Measurements from ENCODE around the gene HOXB5. TPM values are rescaled to one million over a fixed set of nuclear protein-coding genes. Genes with fewer than 3 reads are reported as not detected.

Gene HOXB5
- total and polyA plus RNA-seq, 12 donors, result 0.06 to 0.18 (median 0.15) TPM; not detected in 9

DNA sequence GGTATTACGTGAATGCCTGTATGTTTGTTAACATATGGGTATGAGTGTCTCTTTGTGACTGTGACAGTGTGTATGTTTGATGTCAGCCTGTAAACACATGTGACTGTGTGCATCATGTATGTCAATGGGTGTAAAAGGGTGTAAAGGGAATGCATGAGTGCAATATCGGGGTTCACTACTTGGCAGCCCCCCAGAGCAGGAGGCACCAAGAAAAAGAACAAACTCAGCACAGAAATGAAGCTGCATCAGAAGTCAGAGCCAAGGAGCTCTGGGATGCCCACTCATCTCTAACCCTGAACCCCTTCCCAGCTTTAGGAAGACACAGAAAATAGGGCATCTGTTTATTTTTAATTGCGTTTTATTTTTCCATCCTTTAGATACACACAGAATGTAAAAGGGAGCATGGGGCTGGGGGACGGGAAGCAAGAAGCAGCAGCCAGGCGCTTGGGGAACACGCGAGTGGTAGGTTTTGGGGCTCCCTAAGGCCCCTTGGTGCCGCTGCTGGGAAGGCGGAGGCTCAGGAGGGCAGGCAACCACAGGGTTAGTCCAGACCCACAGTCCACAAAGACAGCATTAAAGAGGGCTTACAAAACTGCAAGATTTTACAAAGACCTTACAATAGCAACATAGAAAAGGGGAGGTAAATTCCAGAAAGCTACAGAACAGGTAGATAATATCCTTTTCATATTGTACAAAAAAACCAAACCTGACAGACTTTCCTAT is 13.5 kb upstream of the HOXB5 start:
- intact Hi-C loops (cut with DNase I), result no loop called here
- peaks cover 80 to 100% (median 100%) of the 10 kb centered on the region in 7 donors for H3K27me3 ChIP-seq
- WGBS, 2 donors, result 24 to 40% methylated on average over 9 of the region's 9 CpGs

DNA sequence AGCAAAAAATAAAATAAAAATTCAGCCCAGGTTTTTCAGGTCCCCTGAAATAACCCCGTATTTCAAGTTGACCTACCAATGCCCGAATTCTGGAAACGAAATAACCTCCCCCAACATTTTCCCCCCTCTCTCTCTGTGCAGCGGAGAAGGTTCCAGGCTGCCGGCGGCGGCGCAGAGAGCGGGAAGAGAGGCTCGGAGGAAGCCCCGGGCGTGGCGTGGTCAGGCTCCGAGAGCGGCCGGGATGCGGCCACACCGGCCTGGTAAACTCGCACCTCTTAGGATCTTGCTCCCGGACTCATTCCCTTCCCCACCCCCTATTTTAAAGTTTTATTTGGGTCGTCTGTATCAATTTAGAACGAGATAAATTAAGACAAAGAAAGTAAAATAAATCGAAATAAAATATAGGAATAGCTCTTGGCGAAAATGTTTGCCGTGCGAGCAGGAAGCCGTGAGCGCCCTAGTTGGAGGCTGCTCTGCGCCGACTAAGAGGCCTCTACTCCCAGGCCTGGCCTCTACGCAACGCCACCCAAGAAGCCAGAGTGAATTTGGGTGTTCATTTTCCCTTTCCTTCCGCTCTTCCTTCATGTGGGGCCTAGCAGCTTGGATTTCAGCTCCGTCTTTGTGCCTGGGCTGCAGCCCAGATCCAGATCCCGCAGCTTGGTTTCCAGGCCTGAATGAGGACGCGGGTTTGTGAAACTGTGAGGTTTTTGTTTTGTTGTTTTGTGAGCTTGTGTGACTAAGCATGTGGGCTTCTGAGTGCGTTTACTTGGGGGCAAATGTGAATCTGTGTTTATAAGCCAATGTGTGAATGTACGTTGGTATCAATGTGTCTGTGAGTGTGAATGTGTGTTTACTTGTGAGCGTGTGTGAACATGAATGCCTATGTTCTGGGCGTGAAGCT is 12.7 kb upstream of the HOXB5 start:
- no peaks in the 10 kb centered on the region for H3K36me3 ChIP-seq
- WGBS, 2 donors, result 14 to 28% methylated on average over 41 of the region's 41 CpGs
- no peak overlapping the region for H3K27ac ChIP-seq
- H3K4me1 ChIP-seq, result peaks cover 8 to 23% (median 18%) of the 10 kb centered on the region in 9 donors
- DNase-seq (no peak), ATAC-seq (no peak)
- intact Hi-C loops (cut with DNase I), result no loop called here
- peaks cover 80 to 100% (median 100%) of the 10 kb centered on the region in 7 donors for H3K27me3 ChIP-seq
- peaks cover 0 to 8% (median 0%) of the 10 kb centered on the region in 11 donors for H3K9me3 ChIP-seq
- no peak overlapping the region for H3K4me3 ChIP-seq
- TF ChIP-seq, protein P1, sequence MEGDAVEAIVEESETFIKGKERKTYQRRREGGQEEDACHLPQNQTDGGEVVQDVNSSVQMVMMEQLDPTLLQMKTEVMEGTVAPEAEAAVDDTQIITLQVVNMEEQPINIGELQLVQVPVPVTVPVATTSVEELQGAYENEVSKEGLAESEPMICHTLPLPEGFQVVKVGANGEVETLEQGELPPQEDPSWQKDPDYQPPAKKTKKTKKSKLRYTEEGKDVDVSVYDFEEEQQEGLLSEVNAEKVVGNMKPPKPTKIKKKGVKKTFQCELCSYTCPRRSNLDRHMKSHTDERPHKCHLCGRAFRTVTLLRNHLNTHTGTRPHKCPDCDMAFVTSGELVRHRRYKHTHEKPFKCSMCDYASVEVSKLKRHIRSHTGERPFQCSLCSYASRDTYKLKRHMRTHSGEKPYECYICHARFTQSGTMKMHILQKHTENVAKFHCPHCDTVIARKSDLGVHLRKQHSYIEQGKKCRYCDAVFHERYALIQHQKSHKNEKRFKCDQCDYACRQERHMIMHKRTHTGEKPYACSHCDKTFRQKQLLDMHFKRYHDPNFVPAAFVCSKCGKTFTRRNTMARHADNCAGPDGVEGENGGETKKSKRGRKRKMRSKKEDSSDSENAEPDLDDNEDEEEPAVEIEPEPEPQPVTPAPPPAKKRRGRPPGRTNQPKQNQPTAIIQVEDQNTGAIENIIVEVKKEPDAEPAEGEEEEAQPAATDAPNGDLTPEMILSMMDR (IDR thresholded peaks at IDR 0.05), result no peak

More for the DNA sequence above, 13.5 kb upstream of the HOXB5 start:
- DNase-seq (no peak), ATAC-seq (no peak)
- H3K4me3 ChIP-seq, result no peak overlapping the region
- peaks cover 0 to 8% (median 0%) of the 10 kb centered on the region in 11 donors for H3K9me3 ChIP-seq
- TF ChIP-seq, protein P1 (IDR thresholded peaks at IDR 0.05), result no peak
- H3K36me3 ChIP-seq, result no peaks in the 10 kb centered on the region
- H3K27ac ChIP-seq, result no peak overlapping the region
- peaks cover 8 to 30% (median 25%) of the 10 kb centered on the region in 9 donors for H3K4me1 ChIP-seq

DNA sequence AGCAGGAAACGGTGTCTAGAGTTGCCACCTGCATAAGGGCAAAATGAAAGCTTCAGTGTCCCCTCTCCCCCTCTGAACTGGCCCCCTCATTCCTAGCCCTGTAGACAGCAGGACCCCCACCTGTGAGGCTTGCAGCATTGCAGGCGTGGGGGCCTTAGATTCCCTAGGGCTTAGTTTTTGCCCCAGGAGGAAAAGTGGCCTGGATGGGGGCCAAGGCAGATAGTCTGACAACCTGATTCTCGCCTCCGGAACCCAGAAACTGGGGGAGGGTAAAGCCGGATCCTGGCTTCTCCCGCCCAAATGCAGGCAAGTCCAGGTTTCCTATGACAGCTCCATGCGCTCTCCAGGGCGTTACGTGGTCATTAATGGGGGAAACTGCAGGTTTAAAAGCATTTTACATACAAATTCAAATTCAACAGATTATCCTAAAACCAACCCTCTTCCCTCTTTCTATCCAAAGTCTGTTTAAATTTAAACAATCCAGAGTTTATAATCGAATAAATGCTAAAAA is 11.9 kb upstream of the HOXB5 start:
- intact Hi-C loops (cut with DNase I), result no loop called here
- no peak overlapping the region for H3K27ac ChIP-seq
- no peaks in the 10 kb centered on the region for H3K36me3 ChIP-seq
- H3K9me3 ChIP-seq, result peaks cover 0 to 8% (median 0%) of the 10 kb centered on the region in 11 donors
- peaks cover 79 to 100% (median 99%) of the 10 kb centered on the region in 7 donors for H3K27me3 ChIP-seq
- ATAC-seq (no peak), DNase-seq (no peak)
- peaks cover 4 to 16% (median 11%) of the 10 kb centered on the region in 9 donors for H3K4me1 ChIP-seq
- WGBS, 2 donors, result 12 to 14% methylated on average over 10 of the region's 10 CpGs
- TF ChIP-seq, protein P1 (IDR thresholded peaks at IDR 0.05), result no peak
- H3K4me3 ChIP-seq, result no peak overlapping the region

DNA sequence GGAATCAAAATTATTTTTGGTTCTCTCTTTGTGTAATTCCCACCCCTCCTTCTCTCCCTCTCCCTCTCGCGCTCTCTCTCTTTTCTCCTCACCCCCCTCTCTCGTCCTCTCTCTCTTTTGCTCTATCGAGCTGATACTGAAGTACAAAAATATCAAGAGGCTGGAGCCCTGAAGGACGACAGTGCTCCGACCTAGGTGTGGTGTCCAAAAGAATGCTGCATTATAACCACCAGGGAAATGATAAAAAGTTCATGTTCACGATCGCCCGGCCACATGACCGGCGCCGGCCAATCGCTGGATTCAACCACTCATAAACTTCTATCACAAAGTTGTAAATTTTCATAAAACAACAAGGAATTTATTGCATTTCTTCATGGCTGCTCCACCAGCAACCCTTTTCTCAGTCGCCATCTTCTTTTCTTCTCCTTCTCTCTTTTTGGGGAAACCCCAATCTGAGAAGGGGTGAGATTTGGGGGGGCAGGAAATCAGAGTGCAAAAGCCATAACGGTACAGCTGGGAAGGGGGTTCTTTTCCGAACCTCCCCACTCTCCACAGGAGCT is 11.3 kb upstream of the HOXB5 start, which contains the start of gene HOXB6:
Gene HOXB6 (minus strand): TSS at position 217 of the 560 bp plus-strand sequence. CDS start 6,836 bp downstream, outside the sequence.
- H3K4me1 ChIP-seq, result peaks cover 0 to 10% (median 5%) of the 10 kb centered on the region in 9 donors
- TF ChIP-seq, protein P1 (IDR thresholded peaks at IDR 0.05), result no peak
- H3K27ac ChIP-seq, result no peak within 1 kb of the TSS
- H3K9me3 ChIP-seq, result peaks cover 0 to 8% (median 0%) of the 10 kb centered on the region in 11 donors
- H3K27me3 ChIP-seq, result peaks cover 78 to 100% (median 99%) of the 10 kb centered on the region in 7 donors
- no peak for ATAC-seq
- no peaks in the 10 kb centered on the region for H3K36me3 ChIP-seq
- WGBS, 2 donors, result 15 to 17% methylated on average over 16 of the region's 16 CpGs
- intact Hi-C loops (cut with DNase I), result no loop called here
- H3K4me3 ChIP-seq, result no peak within 1 kb of the TSS
- DNase-seq, result no peak
